ENCODE results near the gene PARS2. TPM values are rescaled to one million over a fixed set of nuclear protein-coding genes. Genes with fewer than 3 reads are reported as not detected.

PARS2 gene
- total RNA-seq, 1 donor from 2014 or later = 5.4 TPM

DNA sequence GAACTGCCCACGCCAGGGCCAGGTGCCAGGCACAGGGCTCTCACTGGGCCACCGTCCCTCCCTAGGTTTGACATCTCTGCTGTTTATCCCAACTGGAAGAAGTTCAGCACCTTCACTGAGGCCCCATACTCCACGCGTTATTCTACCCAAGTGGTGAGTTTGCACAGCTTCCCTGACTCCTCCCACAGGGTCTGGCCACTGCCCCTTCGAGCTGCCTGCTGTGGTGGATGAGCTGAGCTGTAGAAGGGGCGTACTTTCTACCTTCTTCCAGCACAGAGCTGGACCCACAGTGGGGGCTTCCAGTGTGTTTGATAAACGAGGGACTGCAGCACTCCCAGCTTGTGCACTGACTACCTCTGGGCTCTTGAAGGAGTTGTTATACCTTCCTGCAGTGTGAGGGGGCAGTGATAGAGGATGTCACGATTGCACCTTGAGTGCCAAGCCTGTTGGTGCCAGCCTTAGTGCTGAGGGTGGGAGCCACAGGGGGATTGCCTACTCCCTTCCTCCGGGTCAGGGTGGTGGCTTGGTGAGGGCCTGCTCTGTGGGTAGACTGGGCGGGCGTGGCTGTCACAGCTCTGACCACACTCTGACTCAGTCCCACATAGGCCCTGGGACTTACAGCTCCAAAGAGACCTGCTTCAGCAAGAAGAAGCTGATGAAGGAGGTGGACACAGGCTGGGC lies 42.7 kb upstream of the PARS2 start:
- DNase-seq (ENCODE audit: low read depth) = peak; percentile 30
- H3K9me3 ChIP-seq (ENCODE audit: insufficient read depth, low read depth, low read length) = no peaks in the 10 kb centered on the region
- H3K36me3 Mint-ChIP-seq (ENCODE audit: low read depth, unreplicated experiment) = no peaks in the 10 kb centered on the region
- peaks cover 11% of the 10 kb centered on the region for H3K27me3 Mint-ChIP-seq (ENCODE audit: low read depth, unreplicated experiment)
- peaks cover 3% of the 10 kb centered on the region for H3K27me3 ChIP-seq (ENCODE audit: insufficient read depth, low read length)
- no peaks in the 10 kb centered on the region for H4K20me1 ChIP-seq (ENCODE audit: insufficient read depth, low read length)
- no peak overlapping the region for H3K27ac ChIP-seq (ENCODE audit: low read depth, low read length)
- no peaks in the 10 kb centered on the region for H3K4me1 Mint-ChIP-seq (ENCODE audit: low read depth, unreplicated experiment)
- H3K36me3 ChIP-seq (ENCODE audit: insufficient read depth, low read length) = no peaks in the 10 kb centered on the region
- H3K9ac ChIP-seq (ENCODE audit: low read length) = no peak overlapping the region
- no peak overlapping the region for H2AFZ ChIP-seq (ENCODE audit: low read depth, low read length)
- no peak for FAIRE-seq
- no peak overlapping the region for H3K4me3 Mint-ChIP-seq (ENCODE audit: unreplicated experiment)
- no peak for TF ChIP-seq EZH2 (IDR thresholded peaks at IDR 0.05; ENCODE audit: insufficient read depth, low read length)
- TF ChIP-seq, protein P1, sequence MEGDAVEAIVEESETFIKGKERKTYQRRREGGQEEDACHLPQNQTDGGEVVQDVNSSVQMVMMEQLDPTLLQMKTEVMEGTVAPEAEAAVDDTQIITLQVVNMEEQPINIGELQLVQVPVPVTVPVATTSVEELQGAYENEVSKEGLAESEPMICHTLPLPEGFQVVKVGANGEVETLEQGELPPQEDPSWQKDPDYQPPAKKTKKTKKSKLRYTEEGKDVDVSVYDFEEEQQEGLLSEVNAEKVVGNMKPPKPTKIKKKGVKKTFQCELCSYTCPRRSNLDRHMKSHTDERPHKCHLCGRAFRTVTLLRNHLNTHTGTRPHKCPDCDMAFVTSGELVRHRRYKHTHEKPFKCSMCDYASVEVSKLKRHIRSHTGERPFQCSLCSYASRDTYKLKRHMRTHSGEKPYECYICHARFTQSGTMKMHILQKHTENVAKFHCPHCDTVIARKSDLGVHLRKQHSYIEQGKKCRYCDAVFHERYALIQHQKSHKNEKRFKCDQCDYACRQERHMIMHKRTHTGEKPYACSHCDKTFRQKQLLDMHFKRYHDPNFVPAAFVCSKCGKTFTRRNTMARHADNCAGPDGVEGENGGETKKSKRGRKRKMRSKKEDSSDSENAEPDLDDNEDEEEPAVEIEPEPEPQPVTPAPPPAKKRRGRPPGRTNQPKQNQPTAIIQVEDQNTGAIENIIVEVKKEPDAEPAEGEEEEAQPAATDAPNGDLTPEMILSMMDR (IDR thresholded peaks at IDR 0.05; ENCODE audit: insufficient read depth, low read depth, low read length) = no peak
- peaks cover 3% of the 10 kb centered on the region for H3K9me3 Mint-ChIP-seq (ENCODE audit: unreplicated experiment)
- no peak overlapping the region for H3K4me2 ChIP-seq (ENCODE audit: low read length)
- H3K79me2 ChIP-seq (ENCODE audit: insufficient read depth, low read length) = no peaks in the 10 kb centered on the region
- H3K27ac Mint-ChIP-seq (ENCODE audit: unreplicated experiment) = no peak overlapping the region
- H3K4me1 ChIP-seq (ENCODE audit: insufficient read depth, low read length) = peaks cover 4% of the 10 kb centered on the region
- H3K4me3 ChIP-seq (ENCODE audit: insufficient read depth, low read depth, low read length) = no peak overlapping the region

DNA sequence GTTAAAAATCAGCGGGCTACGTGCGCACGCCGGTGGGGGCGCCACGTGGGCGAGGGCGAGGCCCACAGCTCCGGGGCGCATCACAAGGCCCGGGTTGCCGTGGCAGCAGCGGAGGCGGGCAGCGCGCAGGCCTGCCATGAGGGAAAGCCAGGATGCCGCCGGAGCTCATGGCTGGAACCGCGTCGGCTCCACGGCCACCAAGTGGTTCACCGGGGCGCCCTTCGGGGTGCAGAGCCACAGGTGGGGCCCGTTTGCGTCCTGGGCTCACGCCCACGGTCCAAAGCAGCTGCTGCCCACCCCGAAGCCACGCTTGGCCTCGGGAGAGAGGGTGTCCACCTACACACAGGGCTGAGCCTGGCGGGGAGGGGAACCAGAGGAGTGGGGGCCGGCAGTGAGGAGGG lies 41.7 kb upstream of the PARS2 start:
- Histone ChIP-seq H3K36me3 (ENCODE audit: insufficient read depth, low read length) (no peaks in the 10 kb centered on the region), H3K79me2 (ENCODE audit: insufficient read depth, low read length) (no peaks in the 10 kb centered on the region), H3K4me3 (ENCODE audit: insufficient read depth, low read depth, low read length) (no peak overlapping the region), H3K27ac (ENCODE audit: low read depth, low read length) (no peak overlapping the region), H3K27me3 (ENCODE audit: insufficient read depth, low read length) (peaks cover 14% of the 10 kb centered on the region), H2AFZ (ENCODE audit: low read depth, low read length) (no peak overlapping the region), H3K4me2 (ENCODE audit: low read length) (no peak overlapping the region), H3K9ac (ENCODE audit: low read length) (no peak overlapping the region), H3K9me3 (ENCODE audit: insufficient read depth, low read depth, low read length) (no peaks in the 10 kb centered on the region), H3K4me1 (ENCODE audit: insufficient read depth, low read length) (peaks cover 7% of the 10 kb centered on the region), H4K20me1 (ENCODE audit: insufficient read depth, low read length) (no peaks in the 10 kb centered on the region)
- Mint-ChIP-seq H3K27ac (ENCODE audit: unreplicated experiment) (no peak overlapping the region), H3K4me3 (ENCODE audit: unreplicated experiment) (no peak overlapping the region), H3K36me3 (ENCODE audit: low read depth, unreplicated experiment) (no peaks in the 10 kb centered on the region), H3K9me3 (ENCODE audit: unreplicated experiment) (peaks cover 3% of the 10 kb centered on the region), H3K4me1 (ENCODE audit: low read depth, unreplicated experiment) (no peaks in the 10 kb centered on the region), H3K27me3 (ENCODE audit: low read depth, unreplicated experiment) (peaks cover 14% of the 10 kb centered on the region)
- TF ChIP-seq, protein P1 (IDR thresholded peaks at IDR 0.05; ENCODE audit: insufficient read depth, low read depth, low read length) = no peak
- no peak for TF ChIP-seq EZH2 (IDR thresholded peaks at IDR 0.05; ENCODE audit: insufficient read depth, low read length)
- FAIRE-seq (no peak), DNase-seq (ENCODE audit: low read depth) (no peak)

DNA sequence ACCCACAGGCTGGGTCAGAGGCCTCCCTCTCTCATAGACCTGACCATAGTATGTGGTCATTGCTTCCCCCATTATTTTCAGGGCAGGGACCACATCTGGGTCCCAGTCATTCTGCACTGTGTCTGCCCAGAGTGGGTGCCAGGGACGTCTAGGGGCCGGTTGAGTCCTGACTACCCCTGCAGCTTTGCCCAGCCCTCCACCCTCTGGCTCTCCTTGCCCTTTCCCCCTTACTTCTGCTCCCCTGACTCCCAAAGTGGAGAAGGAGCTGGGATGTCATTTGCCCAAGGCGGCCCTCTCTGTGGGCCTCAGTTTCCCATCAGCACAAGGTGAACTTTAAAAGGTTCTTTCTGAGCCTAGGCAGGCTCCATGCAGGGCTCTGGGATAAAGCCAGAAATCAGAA lies 41.1 kb upstream of the PARS2 start:
- Histone ChIP-seq H4K20me1 (ENCODE audit: insufficient read depth, low read length) (no peaks in the 10 kb centered on the region), H2AFZ (ENCODE audit: low read depth, low read length) (no peak overlapping the region), H3K4me1 (ENCODE audit: insufficient read depth, low read length) (peaks cover 7% of the 10 kb centered on the region), H3K4me2 (ENCODE audit: low read length) (no peak overlapping the region), H3K36me3 (ENCODE audit: insufficient read depth, low read length) (no peaks in the 10 kb centered on the region), H3K79me2 (ENCODE audit: insufficient read depth, low read length) (no peaks in the 10 kb centered on the region), H3K27ac (ENCODE audit: low read depth, low read length) (no peak overlapping the region), H3K9ac (ENCODE audit: low read length) (no peak overlapping the region), H3K4me3 (ENCODE audit: insufficient read depth, low read depth, low read length) (no peak overlapping the region), H3K9me3 (ENCODE audit: insufficient read depth, low read depth, low read length) (no peaks in the 10 kb centered on the region), H3K27me3 (ENCODE audit: insufficient read depth, low read length) (peaks cover 18% of the 10 kb centered on the region)
- no peak for TF ChIP-seq EZH2 (IDR thresholded peaks at IDR 0.05; ENCODE audit: insufficient read depth, low read length)
- TF ChIP-seq, protein P1 (IDR thresholded peaks at IDR 0.05; ENCODE audit: insufficient read depth, low read depth, low read length) = no peak
- no peak overlapping the region for H3K4me3 Mint-ChIP-seq (ENCODE audit: unreplicated experiment)
- no peaks in the 10 kb centered on the region for H3K4me1 Mint-ChIP-seq (ENCODE audit: low read depth, unreplicated experiment)
- FAIRE-seq (no peak), DNase-seq (ENCODE audit: low read depth) (no peak)
- H3K27me3 Mint-ChIP-seq (ENCODE audit: low read depth, unreplicated experiment) = peaks cover 9% of the 10 kb centered on the region
- H3K36me3 Mint-ChIP-seq (ENCODE audit: low read depth, unreplicated experiment) = no peaks in the 10 kb centered on the region
- no peak overlapping the region for H3K27ac Mint-ChIP-seq (ENCODE audit: unreplicated experiment)
- peaks cover 3% of the 10 kb centered on the region for H3K9me3 Mint-ChIP-seq (ENCODE audit: unreplicated experiment)

All from astrocyte (in vitro differentiated cells and primary cell).